DND-41 (cell line): ENCODE data around the gene AGPAT4.

ENCODE experiments used
- CTCF ChIP-seq: IDR thresholded peaks from 2 replicates; pipeline ENCODE4 v1.5.1; 2012; ENCODE audit warnings: borderline replicate concordance, low read length, moderate library complexity, mild to moderate bottlenecking; ENCODE audit not compliant: poor library complexity, severe bottlenecking; ENCODE audit errors: extremely low read depth
- EZH2 ChIP-seq: IDR thresholded peaks from 3 replicates; pipeline ENCODE4 v1.6.1; 2012; ENCODE audit warnings: borderline replicate concordance, low read depth, mild to moderate bottlenecking, moderate library complexity, low read length, inconsistent platforms; ENCODE audit not compliant: severe bottlenecking

- TF ChIP-seq CTCF: no peak
- no peak for TF ChIP-seq EZH2
Observed at GRCh38 chr6:161271343-161272030, 2.4 kb downstream of the AGPAT4 start.
